Measurements from ENCODE around the gene MGAT5B. TPM values are rescaled to one million over a fixed set of nuclear protein-coding genes. Genes with fewer than 3 reads are reported as not detected.

The MGAT5B gene
- total and polyA plus RNA-seq, 2 donors (not counting 1 experiment from before 2014, with no cell fraction given), result 0.15 to 37.8 TPM

DNA sequence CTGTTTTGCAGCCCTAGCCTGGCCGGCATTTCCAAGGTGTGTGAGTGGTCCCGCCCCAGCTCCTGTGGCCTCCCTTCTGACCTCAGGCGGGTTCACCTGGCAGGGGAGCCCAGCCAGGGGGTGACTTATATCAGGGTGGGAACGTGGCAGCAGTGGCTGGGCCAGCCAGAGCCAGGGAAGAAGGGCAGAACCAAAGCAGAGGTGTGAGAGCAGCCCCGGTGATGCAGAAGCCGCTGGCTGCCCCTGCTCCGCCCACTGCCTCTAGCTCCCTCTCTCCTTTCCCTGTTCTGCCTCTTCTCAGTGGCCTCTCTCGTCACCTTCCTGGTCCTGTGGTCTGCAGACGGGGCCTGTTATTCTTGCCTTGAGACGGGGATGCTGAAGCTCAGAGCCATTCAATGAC, 12.1 kb downstream of the MGAT5B start:
- DNase-seq, result no peak
- H3K27ac ChIP-seq (ENCODE audit: low read length in 2 of 2), result no peak overlapping the region
- 69% methylated on average over 10 of the region's 10 CpGs for WGBS (ENCODE audit: insufficient coverage)
- no peaks in the 10 kb centered on the region for H4K20me1 ChIP-seq (ENCODE audit: control insufficient read depth, insufficient read depth, low read length, poor library complexity, severe bottlenecking)
- ATAC-seq (ENCODE audit: low read depth), result no peak
- no peak for TF ChIP-seq EZH2 (IDR thresholded peaks at IDR 0.05; ENCODE audit: borderline replicate concordance, insufficient read depth, low read depth, low read length, poor library complexity, severe bottlenecking)
- TF ChIP-seq, protein P1, sequence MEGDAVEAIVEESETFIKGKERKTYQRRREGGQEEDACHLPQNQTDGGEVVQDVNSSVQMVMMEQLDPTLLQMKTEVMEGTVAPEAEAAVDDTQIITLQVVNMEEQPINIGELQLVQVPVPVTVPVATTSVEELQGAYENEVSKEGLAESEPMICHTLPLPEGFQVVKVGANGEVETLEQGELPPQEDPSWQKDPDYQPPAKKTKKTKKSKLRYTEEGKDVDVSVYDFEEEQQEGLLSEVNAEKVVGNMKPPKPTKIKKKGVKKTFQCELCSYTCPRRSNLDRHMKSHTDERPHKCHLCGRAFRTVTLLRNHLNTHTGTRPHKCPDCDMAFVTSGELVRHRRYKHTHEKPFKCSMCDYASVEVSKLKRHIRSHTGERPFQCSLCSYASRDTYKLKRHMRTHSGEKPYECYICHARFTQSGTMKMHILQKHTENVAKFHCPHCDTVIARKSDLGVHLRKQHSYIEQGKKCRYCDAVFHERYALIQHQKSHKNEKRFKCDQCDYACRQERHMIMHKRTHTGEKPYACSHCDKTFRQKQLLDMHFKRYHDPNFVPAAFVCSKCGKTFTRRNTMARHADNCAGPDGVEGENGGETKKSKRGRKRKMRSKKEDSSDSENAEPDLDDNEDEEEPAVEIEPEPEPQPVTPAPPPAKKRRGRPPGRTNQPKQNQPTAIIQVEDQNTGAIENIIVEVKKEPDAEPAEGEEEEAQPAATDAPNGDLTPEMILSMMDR (IDR thresholded peaks at IDR 0.05), result no peak
- no peaks in the 10 kb centered on the region for H3K79me2 ChIP-seq (ENCODE audit: control insufficient read depth, insufficient read depth, low read length)
- ChIA-PET POLR2A (no interaction called here), CTCF (interaction anchor here (1.1 to 3.4 kb wide), 5 partner anchors 10 to 185 kb away, joined by 3 to 14 read pairs (median 4); no protein-coding TSS in a partner anchor)
- Mint-ChIP-seq H3K9me3 (ENCODE audit: insufficient read depth) (peaks cover 2% of the 10 kb centered on the region), H3K4me1 (no peaks in the 10 kb centered on the region), H3K27ac (no peak overlapping the region), H3K4me3 (no peak overlapping the region), H3K27me3 (peaks cover 4% of the 10 kb centered on the region)
- no peak overlapping the region for H2AFZ ChIP-seq (ENCODE audit: insufficient read depth, low read depth, low read length, poor library complexity, severe bottlenecking)
- H3K36me3 ChIP-seq (replicated peaks in 1 of 2; ENCODE audit: control extremely low read depth in 1 of 2, control insufficient read depth in 1 of 2, extremely low read depth in 1 of 2, insufficient read depth in 2 of 2, low read length in 1 of 2), result no peaks in the 10 kb centered on the region
- intact Hi-C loops (cut with micrococcal nuclease), result no loop called here
- no peaks in the 10 kb centered on the region for H3K4me1 ChIP-seq (ENCODE audit: control insufficient read depth in 2 of 2, insufficient read depth in 2 of 2, low read length in 2 of 2)
- H3K9me3 ChIP-seq (ENCODE audit: control extremely low read depth in 1 of 3, control insufficient read depth in 2 of 3, insufficient read depth in 1 of 3, low read length in 2 of 3), result peaks cover 0 to 4% (median under 1%) of the 10 kb centered on the region in 3 donors
- no peaks in the 10 kb centered on the region for H3K27me3 ChIP-seq (replicated peaks in 1 of 4; ENCODE audit: control extremely low read depth in 1 of 4, control insufficient read depth in 3 of 4, insufficient read depth in 4 of 4, low read length in 3 of 4)
- H3K9ac ChIP-seq (ENCODE audit: low read length), result no peak overlapping the region
- H3K4me3 ChIP-seq (ENCODE audit: control extremely low read depth in 1 of 5, extremely low read depth in 1 of 5, insufficient read depth in 1 of 5, low read depth in 2 of 5, low read length in 4 of 5), result no peak overlapping the region
- no peak overlapping the region for H3K4me2 ChIP-seq (replicated peaks; ENCODE audit: low read depth, low read length, poor library complexity, severe bottlenecking)

DNA sequence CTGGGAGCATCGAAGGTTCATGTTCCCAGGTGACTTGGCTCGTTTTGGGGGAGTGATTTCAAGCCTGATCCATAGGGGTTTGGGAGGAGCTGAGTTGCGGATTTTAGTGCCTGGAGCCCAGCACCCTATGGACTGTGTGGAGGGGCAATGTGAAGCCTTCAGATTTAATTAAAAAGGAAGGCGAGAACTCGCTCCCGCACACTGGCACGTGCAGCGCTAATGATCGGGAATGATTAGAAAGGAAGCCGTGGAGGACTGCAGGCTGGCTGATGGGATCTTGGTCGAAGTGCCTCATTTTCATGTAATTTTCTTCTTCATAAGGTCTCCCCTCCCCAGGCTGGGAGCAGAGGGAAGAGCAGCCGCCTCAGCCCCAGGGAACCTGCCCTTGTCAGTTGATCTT, 12.8 kb downstream of the MGAT5B start:
- H3K27me3 Mint-ChIP-seq, result peaks cover 3% of the 10 kb centered on the region
- H3K4me2 ChIP-seq (replicated peaks; ENCODE audit: low read depth, low read length, poor library complexity, severe bottlenecking), result no peak overlapping the region
- no peaks in the 10 kb centered on the region for H4K20me1 ChIP-seq (ENCODE audit: control insufficient read depth, insufficient read depth, low read length, poor library complexity, severe bottlenecking)
- intact Hi-C loops (cut with micrococcal nuclease), result no loop called here
- ChIA-PET CTCF (interaction anchor here (1.3 to 3.4 kb wide), 3 partner anchors 13 to 184 kb away, joined by 3 to 14 read pairs (median 4); no protein-coding TSS in a partner anchor), POLR2A (no interaction called here)
- no peaks in the 10 kb centered on the region for H3K36me3 ChIP-seq (replicated peaks in 1 of 2; ENCODE audit: control extremely low read depth in 1 of 2, control insufficient read depth in 1 of 2, extremely low read depth in 1 of 2, insufficient read depth in 2 of 2, low read length in 1 of 2)
- H3K9me3 ChIP-seq (ENCODE audit: control extremely low read depth in 1 of 3, control insufficient read depth in 2 of 3, insufficient read depth in 1 of 3, low read length in 2 of 3), result peaks cover 0 to 2% (median 0%) of the 10 kb centered on the region in 3 donors
- H3K27ac ChIP-seq (ENCODE audit: low read length in 2 of 2), result no peak overlapping the region
- no peaks in the 10 kb centered on the region for H3K27me3 ChIP-seq (replicated peaks in 1 of 4; ENCODE audit: control extremely low read depth in 1 of 4, control insufficient read depth in 3 of 4, insufficient read depth in 4 of 4, low read length in 3 of 4)
- no peak overlapping the region for H3K27ac Mint-ChIP-seq
- no peak for ATAC-seq (ENCODE audit: low read depth)
- H3K4me3 ChIP-seq (ENCODE audit: control extremely low read depth in 1 of 5, extremely low read depth in 1 of 5, insufficient read depth in 1 of 5, low read depth in 2 of 5, low read length in 4 of 5), result no peak overlapping the region
- H3K4me1 ChIP-seq (ENCODE audit: control insufficient read depth in 2 of 2, insufficient read depth in 2 of 2, low read length in 2 of 2), result no peaks in the 10 kb centered on the region
- no peak overlapping the region for H2AFZ ChIP-seq (ENCODE audit: insufficient read depth, low read depth, low read length, poor library complexity, severe bottlenecking)
- DNase-seq, result no peak
- no peaks in the 10 kb centered on the region for H3K79me2 ChIP-seq (ENCODE audit: control insufficient read depth, insufficient read depth, low read length)
- no peak overlapping the region for H3K9ac ChIP-seq (ENCODE audit: low read length)
- no peaks in the 10 kb centered on the region for H3K9me3 Mint-ChIP-seq (ENCODE audit: insufficient read depth)
- no peaks in the 10 kb centered on the region for H3K4me1 Mint-ChIP-seq
- H3K4me3 Mint-ChIP-seq, result no peak overlapping the region
- no peak for TF ChIP-seq EZH2 (IDR thresholded peaks at IDR 0.05; ENCODE audit: borderline replicate concordance, insufficient read depth, low read depth, low read length, poor library complexity, severe bottlenecking)
- TF ChIP-seq, protein P1 (IDR thresholded peaks at IDR 0.05), result no peak
- WGBS (ENCODE audit: insufficient coverage), result 93% methylated on average over 11 of the region's 12 CpGs

Data from B cell (primary cell).